Endothelial cell (in vitro differentiated cells): Measurements from ENCODE around the gene MTREX. TPM values are rescaled to one million over a fixed set of nuclear protein-coding genes. Genes with fewer than 3 reads are reported as not detected.

Source experiments
- DNase-seq: peaks from one replicate; pipeline ENCODE4 v3.0.0; 2021; ENCODE audit warnings: low spot score
- H3K27ac Mint-ChIP-seq: one replicate; pipeline ENCODE4 v1.8.0; 2021; ENCODE audit warnings: mixed read lengths, inconsistent platforms; ENCODE audit not compliant: unreplicated experiment
- H3K27me3 Mint-ChIP-seq: one replicate; pipeline ENCODE4 v1.8.0; 2021; ENCODE audit warnings: mild to moderate bottlenecking, moderate library complexity, mixed read lengths, inconsistent platforms; ENCODE audit not compliant: unreplicated experiment
- H3K36me3 Mint-ChIP-seq: one replicate; pipeline ENCODE4 v1.8.0; 2021; ENCODE audit warnings: mild to moderate bottlenecking, low read depth, mixed read lengths, inconsistent platforms; ENCODE audit not compliant: unreplicated experiment
- H3K4me1 Mint-ChIP-seq: one replicate; pipeline ENCODE4 v1.8.0; 2021; ENCODE audit warnings: mild to moderate bottlenecking, mixed read lengths, inconsistent platforms; ENCODE audit not compliant: unreplicated experiment
- H3K4me3 Mint-ChIP-seq: one replicate; pipeline ENCODE4 v1.8.0; 2021; ENCODE audit warnings: mild to moderate bottlenecking, mixed read lengths, inconsistent platforms; ENCODE audit not compliant: unreplicated experiment
- H3K9me3 Mint-ChIP-seq: one replicate; pipeline ENCODE4 v1.8.0; 2021; ENCODE audit warnings: mixed read lengths, inconsistent platforms; ENCODE audit not compliant: unreplicated experiment
- total RNA-seq: library from RNA; stranded (reverse); fragmentation: NEBNext Ultra II Directional; extraction: Animal tissue kit (Norgen Biotek cat#: 25700); gene quantifications from one replicate; pipeline ENCODE4 v1.2.1, GENCODE V29; 2021; ENCODE audit not compliant: unreplicated experiment
- TF ChIP-seq, protein P1 (sequence below): fragments of 200-600 bp; sonication (generic); IDR thresholded peaks from one replicate; pipeline ENCODE4 v1.5.0; 2021; ENCODE audit warnings: antibody characterized with exemption; ENCODE audit not compliant: unreplicated experiment

MTREX gene
- total RNA-seq, 1 donor from 2014 or later, result 54.4 TPM

DNA sequence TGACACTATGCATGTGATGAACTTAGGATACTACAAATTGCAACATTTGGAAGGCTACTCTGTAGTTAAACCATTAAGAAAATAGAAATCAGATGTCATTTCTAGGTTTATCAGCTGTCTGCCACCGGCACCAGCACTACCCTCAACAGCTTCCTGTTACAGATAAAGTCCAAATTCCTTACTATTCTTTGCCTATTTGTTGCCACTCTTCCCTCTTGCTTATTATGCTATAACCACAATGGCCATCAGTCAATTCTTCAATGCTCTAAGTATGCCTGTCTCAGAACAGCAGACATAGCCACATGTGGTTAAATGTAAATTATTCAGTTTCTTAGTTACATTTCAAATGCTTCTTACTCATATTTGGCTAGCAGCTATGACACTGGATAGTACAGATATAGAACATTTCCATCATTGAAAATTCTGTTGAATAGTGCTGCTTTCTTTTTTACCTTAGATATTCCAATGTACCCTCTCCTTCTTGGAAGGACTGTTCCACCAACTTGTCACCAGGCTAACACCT, 21.3 kb upstream of the MTREX start:
- Mint-ChIP-seq H3K27ac (no peak overlapping the region), H3K4me1 (peaks cover 3% of the 10 kb centered on the region), H3K4me3 (no peak overlapping the region), H3K9me3 (no peaks in the 10 kb centered on the region), H3K27me3 (no peaks in the 10 kb centered on the region), H3K36me3 (peaks cover 12% of the 10 kb centered on the region)
- no peak for DNase-seq
- TF ChIP-seq, protein P1, sequence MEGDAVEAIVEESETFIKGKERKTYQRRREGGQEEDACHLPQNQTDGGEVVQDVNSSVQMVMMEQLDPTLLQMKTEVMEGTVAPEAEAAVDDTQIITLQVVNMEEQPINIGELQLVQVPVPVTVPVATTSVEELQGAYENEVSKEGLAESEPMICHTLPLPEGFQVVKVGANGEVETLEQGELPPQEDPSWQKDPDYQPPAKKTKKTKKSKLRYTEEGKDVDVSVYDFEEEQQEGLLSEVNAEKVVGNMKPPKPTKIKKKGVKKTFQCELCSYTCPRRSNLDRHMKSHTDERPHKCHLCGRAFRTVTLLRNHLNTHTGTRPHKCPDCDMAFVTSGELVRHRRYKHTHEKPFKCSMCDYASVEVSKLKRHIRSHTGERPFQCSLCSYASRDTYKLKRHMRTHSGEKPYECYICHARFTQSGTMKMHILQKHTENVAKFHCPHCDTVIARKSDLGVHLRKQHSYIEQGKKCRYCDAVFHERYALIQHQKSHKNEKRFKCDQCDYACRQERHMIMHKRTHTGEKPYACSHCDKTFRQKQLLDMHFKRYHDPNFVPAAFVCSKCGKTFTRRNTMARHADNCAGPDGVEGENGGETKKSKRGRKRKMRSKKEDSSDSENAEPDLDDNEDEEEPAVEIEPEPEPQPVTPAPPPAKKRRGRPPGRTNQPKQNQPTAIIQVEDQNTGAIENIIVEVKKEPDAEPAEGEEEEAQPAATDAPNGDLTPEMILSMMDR, result no peak

DNA sequence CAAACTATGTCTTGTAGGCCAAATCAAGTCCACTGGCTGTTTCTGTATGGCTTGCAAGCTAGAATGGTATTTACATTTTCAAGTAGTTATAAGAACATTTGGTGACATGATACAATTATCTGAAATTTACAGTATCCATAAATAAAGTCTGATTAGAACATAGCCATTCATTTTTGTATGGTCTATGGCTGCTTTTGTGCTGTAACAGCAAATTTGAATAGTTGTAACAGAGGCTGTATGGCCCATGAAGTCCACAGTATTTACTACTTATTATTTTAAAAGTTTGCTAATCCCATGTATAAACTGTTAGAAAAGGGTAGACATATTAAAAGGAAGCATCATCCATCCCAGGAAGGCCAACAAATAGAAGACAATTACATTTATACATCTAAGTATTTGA, 18.0 kb upstream of the MTREX start:
- DNase-seq, result no peak
- Mint-ChIP-seq H3K4me3 (no peak overlapping the region), H3K27ac (no peak overlapping the region), H3K4me1 (peaks cover 3% of the 10 kb centered on the region), H3K36me3 (peaks cover 27% of the 10 kb centered on the region), H3K9me3 (no peaks in the 10 kb centered on the region), H3K27me3 (no peaks in the 10 kb centered on the region)
- TF ChIP-seq, protein P1, result no peak

DNA sequence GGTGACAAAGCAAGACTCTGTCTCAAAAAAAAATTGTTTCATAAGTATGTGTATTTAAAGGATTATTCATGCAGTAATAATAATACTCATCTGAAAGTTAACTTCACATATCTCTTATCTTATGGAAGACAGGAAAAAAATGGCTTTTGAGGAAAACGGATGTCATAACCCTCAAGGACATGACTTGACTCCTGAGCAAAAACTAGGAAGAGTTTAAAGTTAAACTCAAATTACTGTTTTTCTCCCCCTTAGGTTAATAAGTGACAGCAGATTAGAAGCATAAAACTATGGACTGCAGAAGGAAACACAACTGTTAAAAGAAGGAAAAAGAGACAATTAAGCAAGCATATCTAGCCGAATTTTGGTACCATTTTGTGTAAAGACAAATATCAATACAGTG, 16.8 kb upstream of the MTREX start:
- no peaks in the 10 kb centered on the region for H3K9me3 Mint-ChIP-seq
- TF ChIP-seq, protein P1, result no peak
- no peak overlapping the region for H3K4me3 Mint-ChIP-seq
- peaks cover 3% of the 10 kb centered on the region for H3K4me1 Mint-ChIP-seq
- DNase-seq, result no peak
- H3K36me3 Mint-ChIP-seq, result peaks cover 29% of the 10 kb centered on the region
- no peaks in the 10 kb centered on the region for H3K27me3 Mint-ChIP-seq
- no peak overlapping the region for H3K27ac Mint-ChIP-seq

DNA sequence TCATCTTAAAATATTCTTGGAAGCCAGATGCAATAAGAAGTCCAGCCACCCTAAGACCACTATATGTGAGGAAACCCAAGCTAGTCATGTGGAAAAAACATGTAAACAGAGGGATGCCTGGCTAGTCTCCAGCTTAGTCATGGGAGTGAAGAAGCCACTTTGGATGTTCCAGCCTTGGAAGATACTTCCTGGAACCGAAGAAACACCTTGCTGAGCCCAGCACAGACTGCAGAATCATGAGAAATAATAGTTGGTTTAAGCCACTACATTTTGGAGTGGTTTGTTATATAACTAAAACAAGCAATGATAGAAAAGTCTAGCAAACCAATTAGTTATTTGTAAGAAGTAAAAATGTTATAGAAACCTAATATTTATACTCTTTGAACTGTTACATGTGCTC, 12.9 kb upstream of the MTREX start:
- no peak for DNase-seq
- Mint-ChIP-seq H3K27me3 (no peaks in the 10 kb centered on the region), H3K4me3 (no peak overlapping the region), H3K36me3 (peaks cover 16% of the 10 kb centered on the region), H3K9me3 (no peaks in the 10 kb centered on the region), H3K27ac (no peak overlapping the region), H3K4me1 (no peaks in the 10 kb centered on the region)
- TF ChIP-seq, protein P1, result no peak

DNA sequence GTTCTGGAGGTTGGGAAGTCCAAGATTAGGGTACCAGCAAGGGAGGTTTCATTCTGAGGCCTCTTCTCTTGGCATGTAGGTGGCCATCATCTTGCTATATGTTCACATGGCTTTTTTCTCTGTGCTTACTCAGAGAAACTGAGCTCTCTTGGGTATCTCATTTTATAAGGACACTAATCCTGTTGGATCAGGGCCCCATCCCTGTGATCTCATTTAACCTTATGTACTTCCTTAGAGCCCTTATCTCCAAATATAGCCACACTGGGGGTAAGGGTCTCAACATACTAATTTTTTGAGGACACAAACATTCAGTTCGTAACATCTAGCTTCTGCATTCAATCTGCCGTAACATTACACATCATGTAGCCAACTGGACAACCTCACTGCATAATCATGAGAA, 6.9 kb upstream of the MTREX start:
- H3K36me3 Mint-ChIP-seq, result peaks cover 9% of the 10 kb centered on the region
- H3K4me3 Mint-ChIP-seq, result no peak overlapping the region
- no peaks in the 10 kb centered on the region for H3K9me3 Mint-ChIP-seq
- H3K4me1 Mint-ChIP-seq, result no peaks in the 10 kb centered on the region
- no peaks in the 10 kb centered on the region for H3K27me3 Mint-ChIP-seq
- no peak for DNase-seq
- TF ChIP-seq, protein P1, result no peak
- no peak overlapping the region for H3K27ac Mint-ChIP-seq
